Vagina (tissue), 2 donors: ENCODE measurements around the gene INAFM2. TPM values are rescaled to one million over a fixed set of nuclear protein-coding genes. Genes with fewer than 3 reads are reported as not detected.
A peak's percentile ranks its signal among the peaks of the same experiment; 100 is the strongest.

Experiments used
- DNase-seq, 2 donors: peaks; one replicate each; pipeline ENCODE4 v3.0.0-alpha.2; 2017; ENCODE audit errors: extremely low spot score in 2 of 2
- H3K27ac ChIP-seq: fragments of 200-600 bp; sonication (generic); one replicate; pipeline ENCODE4 v1.5.1; 2019
- H3K27me3 ChIP-seq: fragments of 200-600 bp; sonication (generic); one replicate; pipeline ENCODE4 v1.5.1; 2019
- H3K36me3 ChIP-seq, 2 donors: fragments of 200-600 bp; sonication (generic); one replicate each; pipeline ENCODE4 v1.5.1; 2017 to 2019
- H3K4me1 ChIP-seq: fragments of 200-600 bp; sonication (generic); one replicate; pipeline ENCODE4 v1.5.1; 2019
- H3K4me3 ChIP-seq, 2 donors: fragments of 200-600 bp; sonication (generic); 1 replicate in 1 of 2; 2 replicates in 1 of 2; pipeline ENCODE4 v1.5.1; 2016 to 2019
- H3K9me3 ChIP-seq: fragments of 200-600 bp; sonication (generic); one replicate; pipeline ENCODE4 v1.5.1; 2019
- POLR2A ChIP-seq, 2 donors: fragments of 450-650 bp; IDR thresholded peaks; one replicate each; pipeline ENCODE4 v1.6.1; 2017; ENCODE audit warnings: antibody characterized with exemption in 2 of 2, mild to moderate bottlenecking in 2 of 2, moderate library complexity in 2 of 2
- POLR2AphosphoS5 ChIP-seq, 2 donors: sonication (generic); formaldehyde crosslinking; IDR thresholded peaks; one replicate each; pipeline ENCODE4 v1.9.0; 2017; ENCODE audit warnings: antibody characterized with exemption in 2 of 2, mild to moderate bottlenecking in 2 of 2, low read depth in 1 of 2; ENCODE audit not compliant: insufficient read depth in 1 of 2
- intact Hi-C: fragments of 100-400 bp; cut with DNase I; formaldehyde crosslinking; loops from one replicate; pipeline ENCODE4 v1.15.1; 2023
- total RNA-seq: library from RNA; depleted of rRNA; stranded (reverse); fragments of >200 nt; gene quantifications from one replicate; pipeline ENCODE4 v1.2.3, GENCODE V29; 2016
- TF ChIP-seq, protein P1 (sequence below), 3 experiments: fragments of 450-650 bp in 2 of 3; fragments of 200-600 bp in 1 of 3; sonication (generic) in 1 of 3; IDR thresholded peaks; one replicate each; pipeline ENCODE4 v1.5.1; 2017 to 2019; ENCODE audit warnings: antibody characterized with exemption in 3 of 3, mild to moderate bottlenecking in 2 of 3, moderate library complexity in 2 of 3

The INAFM2 gene
- total RNA-seq, 1 donor from 2014 or later = 5.2 TPM

GRCh38 chr15:40365624-40366456 is 42.3 kb downstream of the INAFM2 start:
- Histone ChIP-seq H3K9me3 (no peaks in the 10 kb centered on the region), H3K4me3 (no peak overlapping the region), H3K4me1 (peaks cover 14% of the 10 kb centered on the region), H3K36me3 (no peaks in the 10 kb centered on the region), H3K27me3 (no peaks in the 10 kb centered on the region), H3K27ac (no peak overlapping the region)
- DNase-seq = no peak
- TF ChIP-seq, protein P1, sequence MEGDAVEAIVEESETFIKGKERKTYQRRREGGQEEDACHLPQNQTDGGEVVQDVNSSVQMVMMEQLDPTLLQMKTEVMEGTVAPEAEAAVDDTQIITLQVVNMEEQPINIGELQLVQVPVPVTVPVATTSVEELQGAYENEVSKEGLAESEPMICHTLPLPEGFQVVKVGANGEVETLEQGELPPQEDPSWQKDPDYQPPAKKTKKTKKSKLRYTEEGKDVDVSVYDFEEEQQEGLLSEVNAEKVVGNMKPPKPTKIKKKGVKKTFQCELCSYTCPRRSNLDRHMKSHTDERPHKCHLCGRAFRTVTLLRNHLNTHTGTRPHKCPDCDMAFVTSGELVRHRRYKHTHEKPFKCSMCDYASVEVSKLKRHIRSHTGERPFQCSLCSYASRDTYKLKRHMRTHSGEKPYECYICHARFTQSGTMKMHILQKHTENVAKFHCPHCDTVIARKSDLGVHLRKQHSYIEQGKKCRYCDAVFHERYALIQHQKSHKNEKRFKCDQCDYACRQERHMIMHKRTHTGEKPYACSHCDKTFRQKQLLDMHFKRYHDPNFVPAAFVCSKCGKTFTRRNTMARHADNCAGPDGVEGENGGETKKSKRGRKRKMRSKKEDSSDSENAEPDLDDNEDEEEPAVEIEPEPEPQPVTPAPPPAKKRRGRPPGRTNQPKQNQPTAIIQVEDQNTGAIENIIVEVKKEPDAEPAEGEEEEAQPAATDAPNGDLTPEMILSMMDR (IDR thresholded peaks at IDR 0.05) = no peak
- TF ChIP-seq POLR2A (IDR thresholded peaks at IDR 0.05) = no peak
- no peak for TF ChIP-seq POLR2AphosphoS5 (IDR thresholded peaks at IDR 0.05; ENCODE audit: insufficient read depth in 1 of 2, low read depth in 1 of 2)
- intact Hi-C loops = no loop called here

DNA sequence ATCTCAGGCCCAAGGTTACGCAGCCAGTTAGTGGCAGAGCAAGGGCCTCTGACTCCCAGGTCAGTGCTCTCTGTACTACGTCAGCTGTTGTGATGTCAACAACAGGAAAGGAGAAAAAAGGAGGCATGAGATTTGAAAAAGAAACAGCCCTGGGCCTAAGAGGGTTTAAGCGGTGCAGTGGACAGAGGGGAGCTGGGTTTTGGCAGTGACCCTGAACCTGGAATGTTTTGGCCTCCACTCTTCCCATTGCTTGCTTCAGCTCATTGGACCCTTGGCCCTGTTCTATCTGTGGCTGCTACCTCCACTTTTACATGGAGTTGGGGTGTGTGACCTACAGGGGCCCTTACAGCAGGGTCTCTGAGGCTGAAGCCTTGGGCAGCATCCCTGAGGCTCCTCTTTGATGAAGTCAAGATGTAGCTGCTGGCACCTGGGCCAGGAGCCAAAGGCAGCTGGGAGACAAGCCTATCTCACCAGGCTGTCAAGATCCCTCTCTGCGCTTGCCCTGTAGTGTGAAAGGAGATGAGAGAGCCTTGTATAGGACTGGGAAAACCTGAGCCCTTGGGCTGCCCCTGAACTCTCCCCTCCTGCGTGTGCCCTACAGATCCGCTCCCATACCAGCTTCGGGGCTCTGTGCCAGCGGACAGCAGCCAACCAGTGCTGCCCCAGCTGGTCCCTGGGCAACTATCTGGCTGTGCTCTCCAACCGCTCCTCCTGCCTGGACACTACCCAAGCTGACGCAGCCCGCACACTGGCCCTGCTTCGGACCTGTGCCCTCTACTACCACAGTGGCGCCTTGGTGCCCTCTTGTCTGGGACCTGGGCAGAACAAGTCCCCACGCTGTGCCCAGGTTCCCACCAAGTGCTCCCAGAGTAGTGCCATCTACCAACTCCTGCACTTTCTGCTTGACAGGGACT is 43.2 kb downstream of the INAFM2 start:
- no peaks in the 10 kb centered on the region for H3K27me3 ChIP-seq
- no peak overlapping the region for H3K27ac ChIP-seq
- peaks cover 14% of the 10 kb centered on the region for H3K4me1 ChIP-seq
- no peaks in the 10 kb centered on the region for H3K36me3 ChIP-seq
- no peaks in the 10 kb centered on the region for H3K9me3 ChIP-seq
- TF ChIP-seq, protein P1 (IDR thresholded peaks at IDR 0.05) = no peak
- TF ChIP-seq POLR2AphosphoS5 (IDR thresholded peaks at IDR 0.05; ENCODE audit: insufficient read depth in 1 of 2, low read depth in 1 of 2) = no peak
- no peak for TF ChIP-seq POLR2A (IDR thresholded peaks at IDR 0.05)
- H3K4me3 ChIP-seq = no peak overlapping the region
- intact Hi-C loops = no loop called here
- no peak for DNase-seq

- no peak for DNase-seq
- intact Hi-C loops = no loop called here
- peaks cover 14% of the 10 kb centered on the region for H3K4me1 ChIP-seq
- no peak overlapping the region for H3K27ac ChIP-seq
- TF ChIP-seq POLR2AphosphoS5 (IDR thresholded peaks at IDR 0.05; ENCODE audit: insufficient read depth in 1 of 2, low read depth in 1 of 2) (no peak), POLR2A (IDR thresholded peaks at IDR 0.05) (no peak)
- TF ChIP-seq, protein P1 (IDR thresholded peaks at IDR 0.05) = no peak
- no peaks in the 10 kb centered on the region for H3K36me3 ChIP-seq
- H3K9me3 ChIP-seq = no peaks in the 10 kb centered on the region
- H3K27me3 ChIP-seq = no peaks in the 10 kb centered on the region
- peak overlapping the region; percentile 34 to 56 for H3K4me3 ChIP-seq
Measured at GRCh38 chr15:40367371-40367685, 43.8 kb downstream of the INAFM2 start.

- Histone ChIP-seq H3K27ac (no peak overlapping the region), H3K36me3 (no peaks in the 10 kb centered on the region), H3K4me1 (peaks cover 14% of the 10 kb centered on the region), H3K27me3 (no peaks in the 10 kb centered on the region), H3K9me3 (no peaks in the 10 kb centered on the region), H3K4me3 (peak overlapping the region; percentile 34 to 56)
- intact Hi-C loops = no loop called here
- TF ChIP-seq, protein P1 (IDR thresholded peaks at IDR 0.05) = peak; percentile 52 to 81 (median 54)
- TF ChIP-seq POLR2AphosphoS5 (IDR thresholded peaks at IDR 0.05; ENCODE audit: insufficient read depth in 1 of 2, low read depth in 1 of 2) (peak in 1 of 2 donors; percentile 31), POLR2A (IDR thresholded peaks at IDR 0.05) (no peak)
- DNase-seq = no peak
Measured at GRCh38 chr15:40367686-40368611, 44.5 kb downstream of the INAFM2 start.
